8988T (cell line): ENCODE data around the gene GSG1L.

Source experiments
- DNase-seq: peaks from one replicate; pipeline ENCODE4 v3.0.0; 2011

Gene GSG1L

DNA sequence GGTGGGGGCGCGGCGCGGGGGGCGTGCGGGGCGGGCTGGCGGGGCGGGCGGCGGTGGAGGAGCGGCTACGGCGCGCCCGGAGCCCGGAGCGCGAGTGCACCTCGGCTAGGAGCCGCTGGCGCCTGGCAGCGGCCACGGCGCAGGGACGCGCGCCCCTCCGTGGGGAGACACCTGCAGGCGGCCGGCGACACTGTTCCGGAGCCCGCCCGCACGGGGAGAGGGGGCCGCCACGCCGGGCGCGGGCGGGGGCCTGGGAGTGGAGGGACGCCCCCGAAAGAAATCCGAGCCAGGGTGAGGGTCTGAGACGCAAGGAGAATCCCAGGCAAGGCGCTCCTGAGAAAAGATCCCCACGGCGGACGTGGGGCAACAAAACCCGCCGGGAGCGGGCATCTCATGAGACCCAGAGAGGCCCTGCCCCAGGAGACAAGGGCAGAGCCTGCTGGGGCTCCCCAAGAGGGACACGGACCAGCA, at the start of gene GSG1L:
GSG1L (minus strand) TSS at position 124 of the 471 bp plus-strand sequence. CDS start 290 bp downstream, outside the sequence.
- DNase-seq, result no peak

DNA sequence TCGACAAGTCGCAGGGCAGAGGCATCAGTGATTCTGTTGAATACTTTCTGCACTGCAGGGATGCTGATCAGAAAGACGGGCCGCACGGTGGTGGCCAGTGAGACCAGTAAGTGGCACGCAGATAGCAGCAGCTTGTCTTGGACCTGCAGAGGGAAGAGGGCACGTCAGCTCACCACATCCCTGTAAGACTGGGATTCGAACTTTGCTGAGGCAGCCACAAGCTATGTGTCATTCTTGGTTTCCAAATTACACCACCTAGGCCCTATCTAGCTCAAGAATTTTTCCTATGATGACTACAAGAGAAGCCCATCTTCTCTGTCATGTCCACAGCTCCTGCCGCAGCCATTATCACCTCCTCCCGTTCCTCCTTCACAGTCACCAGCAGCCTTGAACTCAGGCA, 49.4 kb upstream of the GSG1L start:
- no peak for DNase-seq

GRCh38 chr16:28110977-28111376, 47.5 kb upstream of the GSG1L start:
- DNase-seq, result no peak

- no peak for DNase-seq
Observed at GRCh38 chr16:28110479-28110878, 47.0 kb upstream of the GSG1L start.

GRCh38 chr16:28110074-28110473, 46.6 kb upstream of the GSG1L start:
- DNase-seq, result no peak

DNA sequence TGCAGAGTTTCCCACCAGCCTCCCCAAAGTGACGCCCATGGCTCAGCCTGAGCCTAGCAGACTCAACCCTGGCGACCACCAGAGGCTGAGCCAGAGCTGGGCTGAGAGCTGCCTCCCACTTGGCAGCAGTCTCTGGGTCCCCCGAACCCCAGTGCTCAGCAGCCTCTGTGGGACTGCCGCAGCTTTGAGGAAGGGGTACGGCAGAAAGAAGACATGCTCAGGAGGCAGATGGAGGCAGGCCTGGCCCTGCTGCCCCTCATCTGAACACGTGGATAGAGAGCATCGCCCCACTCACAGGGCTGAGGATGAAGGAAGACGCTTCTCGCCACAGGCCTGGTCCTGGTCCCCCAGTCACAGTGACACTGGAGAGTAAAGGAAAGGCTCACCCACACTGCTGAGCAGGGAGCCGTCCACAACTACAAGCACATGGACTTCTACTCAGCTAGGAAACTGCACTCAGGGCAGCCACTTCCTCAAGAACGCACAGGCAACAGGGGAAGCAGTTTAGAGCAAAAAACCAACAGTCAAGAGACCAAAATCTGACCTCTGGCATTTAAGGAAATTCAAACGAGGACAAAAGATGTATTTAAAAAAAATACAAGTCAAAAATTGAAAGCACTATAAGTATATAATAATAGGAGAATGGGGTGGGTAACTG, 45.2 kb upstream of the GSG1L start:
- no peak for DNase-seq

GRCh38 chr16:28107232-28107631, 43.7 kb upstream of the GSG1L start:
- DNase-seq, result no peak

- no peak for DNase-seq
Observed at GRCh38 chr16:28106467-28107215, 43.1 kb upstream of the GSG1L start.

GRCh38 chr16:28105954-28106353, 42.4 kb upstream of the GSG1L start:
- DNase-seq, result no peak

DNA sequence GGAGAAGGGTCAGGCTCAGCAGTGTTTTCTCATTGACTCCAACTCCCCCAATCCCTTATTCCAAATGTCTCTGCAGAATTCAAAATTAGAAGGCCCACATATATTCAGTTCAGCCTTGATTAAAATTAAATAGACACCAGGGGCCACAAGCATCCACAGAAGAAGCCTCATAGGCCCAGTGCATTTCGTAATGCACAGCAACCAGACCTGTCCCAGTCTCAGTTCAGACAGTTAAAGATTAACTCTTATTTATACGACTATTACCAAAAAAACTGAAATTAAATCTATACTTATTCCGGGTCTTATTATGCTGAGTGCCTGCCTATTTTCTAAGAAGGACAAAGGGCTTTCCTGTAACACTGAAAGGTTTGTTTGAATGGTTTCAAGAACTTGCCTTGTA, 41.8 kb upstream of the GSG1L start:
- DNase-seq, result no peak

GRCh38 chr16:28104404-28104803, 40.9 kb upstream of the GSG1L start:
- DNase-seq, result no peak

DNA sequence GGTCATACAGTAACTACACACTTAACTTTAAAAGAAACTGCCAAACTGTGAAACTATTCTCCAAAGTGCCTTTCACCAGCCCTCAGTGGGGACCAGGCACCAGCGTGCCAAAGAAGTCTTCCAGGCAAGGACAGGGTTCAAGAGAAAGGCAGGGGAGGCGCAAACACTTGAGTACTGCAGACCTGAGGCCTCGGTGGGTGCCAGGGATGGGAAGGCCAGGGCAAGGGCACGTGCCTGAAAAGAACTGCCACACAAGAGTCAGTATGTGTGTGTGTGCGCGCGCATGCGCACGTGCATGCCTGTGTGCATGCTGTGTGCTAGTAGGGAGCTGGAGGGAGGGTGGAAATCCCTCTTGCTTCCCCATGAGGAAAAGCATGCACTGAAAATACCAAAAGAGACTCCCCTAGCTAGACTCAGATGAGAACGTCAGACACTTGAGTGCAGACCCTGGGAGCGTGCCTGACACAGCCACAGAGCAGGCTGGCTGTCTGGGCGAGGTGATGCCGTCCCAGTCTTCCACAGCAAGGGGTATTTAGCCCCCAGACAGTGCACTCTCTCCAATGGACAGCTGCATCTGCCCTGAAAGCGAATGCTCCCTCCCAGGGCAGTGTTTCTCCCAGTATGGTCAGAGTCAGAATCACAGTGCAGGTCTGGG, 40.1 kb upstream of the GSG1L start:
- DNase-seq, result no peak

DNA sequence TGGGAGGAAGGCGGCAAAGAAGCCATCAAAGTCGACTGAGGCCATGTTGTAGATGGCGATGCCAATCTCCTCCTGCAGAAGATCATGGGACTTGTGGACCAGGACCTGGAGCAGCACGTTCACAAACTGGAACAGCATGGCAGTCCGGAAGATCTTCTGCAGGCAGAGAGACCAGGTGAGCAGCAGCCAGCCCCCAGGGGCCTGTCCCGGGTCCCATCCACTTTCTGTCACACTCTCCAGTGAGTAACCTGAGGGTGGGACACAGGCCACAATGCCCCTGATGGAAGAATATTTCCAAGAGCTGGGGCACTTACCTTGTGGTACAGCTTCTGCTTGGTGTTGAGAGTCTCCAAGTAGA, 38.0 kb upstream of the GSG1L start:
- DNase-seq, result no peak

- DNase-seq, result no peak
Observed at GRCh38 chr16:28100810-28101532, 37.5 kb upstream of the GSG1L start.

GRCh38 chr16:28098959-28099945, 35.7 kb upstream of the GSG1L start:
- no peak for DNase-seq

- DNase-seq, result no peak
Observed at GRCh38 chr16:28098171-28098958, 34.9 kb upstream of the GSG1L start.

DNA sequence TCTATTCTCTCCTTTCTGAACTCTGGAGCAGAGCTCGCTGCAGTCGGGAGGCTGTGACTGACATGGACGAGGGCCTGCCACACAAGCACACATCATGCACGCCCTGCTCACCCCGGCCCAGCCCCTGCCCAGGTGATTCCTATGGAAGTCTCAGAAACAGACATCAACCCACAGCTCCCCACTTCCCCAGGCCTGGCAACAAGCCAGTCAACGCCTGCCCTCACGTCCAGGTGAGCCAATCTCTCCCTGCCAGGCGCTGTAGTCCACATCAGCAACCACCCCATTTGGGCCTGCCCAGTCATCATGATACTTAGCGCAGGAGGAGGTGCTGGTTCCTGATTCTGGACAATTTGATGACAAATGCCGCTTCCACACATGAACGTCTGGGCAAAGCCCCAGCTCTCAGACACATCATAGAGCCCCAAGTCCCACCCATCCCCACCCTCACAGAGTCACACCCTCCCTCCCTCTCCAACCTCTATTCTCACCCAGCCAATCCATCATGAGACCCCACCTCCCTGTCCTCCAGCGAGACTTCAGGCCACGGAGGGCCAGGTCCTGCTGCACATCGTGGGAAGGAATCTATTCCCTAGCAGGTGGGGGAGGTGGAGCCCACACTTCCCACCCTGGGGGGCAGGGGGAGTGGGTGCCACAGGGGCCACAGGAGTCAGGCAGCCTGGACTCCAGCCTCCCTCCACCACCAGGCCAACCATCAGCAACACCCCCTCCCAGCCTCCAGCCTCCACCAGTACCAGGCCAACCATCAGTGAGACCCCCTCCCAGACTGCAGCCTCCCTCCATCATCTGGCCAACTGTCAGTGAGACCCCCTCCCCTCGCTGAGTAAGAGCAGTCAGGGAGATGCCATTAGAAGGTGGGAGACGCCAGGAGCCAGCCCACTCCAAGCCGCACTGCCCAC, 33.7 kb upstream of the GSG1L start:
- no peak for DNase-seq

DNA sequence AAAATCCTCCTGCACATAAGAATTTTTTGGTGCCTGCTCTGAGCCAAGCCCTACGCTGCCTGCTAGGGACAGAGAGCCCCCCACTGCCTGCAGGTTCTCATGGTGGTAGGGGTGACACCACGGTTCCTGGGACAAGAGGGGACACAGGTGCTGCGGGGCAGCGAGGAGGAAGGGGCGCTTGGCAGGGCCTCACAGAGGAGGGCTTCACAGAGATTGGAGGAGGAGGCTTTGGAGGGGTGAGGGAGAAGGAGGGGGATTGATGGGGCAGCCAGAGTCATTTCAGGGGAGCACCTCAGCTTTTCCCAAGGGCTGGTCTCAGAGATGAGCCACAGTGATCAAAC, 29.8 kb upstream of the GSG1L start:
- DNase-seq, result no peak

- no peak for DNase-seq
Observed at GRCh38 chr16:28092721-28093384, 29.3 kb upstream of the GSG1L start.

- no peak for DNase-seq
Observed at GRCh38 chr16:28091656-28092055, 28.1 kb upstream of the GSG1L start.
